GM19455 (cell line): ENCODE measurements around the gene PLXNA3.

Experiments used
- ATAC-seq: cut with Tn5 transposase; IDR thresholded peaks from one replicate; pipeline ENCODE4 v1.9.1; 2021; ENCODE audit not compliant: unreplicated experiment

The PLXNA3 gene

DNA sequence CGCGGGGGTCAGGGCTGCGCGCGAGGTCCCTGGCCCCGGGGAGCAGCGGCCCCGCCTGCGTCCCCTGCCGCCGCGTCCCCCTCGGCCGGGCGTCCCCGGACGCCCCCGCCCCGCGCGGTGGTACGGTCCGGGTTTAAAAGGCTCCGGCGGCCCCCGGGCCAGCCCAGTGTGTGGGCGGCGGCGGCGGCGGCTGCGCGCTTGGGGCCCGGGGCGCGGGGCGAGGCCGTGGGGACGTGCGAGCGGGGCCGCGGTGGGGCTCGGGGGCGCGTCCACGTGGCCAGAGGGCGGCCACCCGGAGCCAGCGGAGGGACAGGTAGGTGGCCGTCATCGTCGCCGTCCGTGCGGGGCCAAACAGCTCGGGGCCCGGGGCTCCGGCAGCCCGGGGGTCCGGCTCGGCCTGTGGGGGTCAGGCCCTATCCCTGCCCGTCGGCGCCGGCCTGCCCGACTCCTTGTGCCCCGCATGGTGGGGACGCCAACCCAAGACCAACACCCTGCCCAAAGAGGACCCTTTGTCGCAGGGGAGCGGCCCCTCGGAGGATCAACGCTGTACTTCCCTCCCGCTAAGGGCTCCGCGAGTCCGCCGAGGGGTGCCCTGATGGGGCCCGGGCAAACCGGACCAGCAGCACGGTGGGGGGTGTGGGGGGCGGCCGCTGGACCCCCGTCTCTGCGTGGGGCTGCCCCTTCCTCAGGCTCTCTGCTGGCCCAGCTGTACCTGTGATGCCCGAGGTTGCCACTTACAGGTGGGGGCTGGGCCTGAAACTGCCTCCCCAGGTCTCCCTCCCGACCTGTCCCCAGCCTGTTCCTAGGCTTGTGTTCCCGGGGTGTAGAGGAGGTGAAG is at the start of gene PLXNA3:
PLXNA3 (plus strand) TSS at position 166 of the 838 bp plus-strand sequence. CDS start 1,903 bp downstream, outside the sequence.
- ATAC-seq, result peak; percentile 50

GRCh38 chrX:154408659-154409221 is 49.3 kb upstream of the PLXNA3 start:
- ATAC-seq, result peak; percentile 13

- ATAC-seq, result peak; percentile 44
Observed at GRCh38 chrX:154409222-154409871, 48.7 kb upstream of the PLXNA3 start, which contains the start of gene DNASE1L1. DNASE1L1 (minus strand) TSS chrX:154409254; CDS start chrX:154405568, 3,686 bp downstream.

DNA sequence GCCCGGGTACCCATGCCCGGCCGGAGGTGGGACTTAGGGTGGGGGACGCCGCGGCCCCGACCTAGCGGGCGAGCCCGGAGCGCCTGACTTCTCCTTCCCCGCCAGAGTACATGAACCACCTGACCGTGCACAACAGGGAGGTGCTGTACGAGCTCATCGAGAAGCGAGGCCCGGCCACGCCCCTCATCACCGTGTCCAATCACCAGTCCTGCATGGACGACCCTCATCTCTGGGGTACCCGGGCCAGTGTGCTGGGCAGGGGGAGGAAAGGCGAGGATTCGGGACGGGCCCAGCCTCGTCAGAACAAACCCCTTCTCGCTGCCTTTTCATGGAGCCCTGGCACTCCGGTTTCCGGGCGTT is 46.1 kb upstream of the PLXNA3 start:
- ATAC-seq, result no peak

GRCh38 chrX:154412468-154412867 is 45.6 kb upstream of the PLXNA3 start:
- no peak for ATAC-seq

DNA sequence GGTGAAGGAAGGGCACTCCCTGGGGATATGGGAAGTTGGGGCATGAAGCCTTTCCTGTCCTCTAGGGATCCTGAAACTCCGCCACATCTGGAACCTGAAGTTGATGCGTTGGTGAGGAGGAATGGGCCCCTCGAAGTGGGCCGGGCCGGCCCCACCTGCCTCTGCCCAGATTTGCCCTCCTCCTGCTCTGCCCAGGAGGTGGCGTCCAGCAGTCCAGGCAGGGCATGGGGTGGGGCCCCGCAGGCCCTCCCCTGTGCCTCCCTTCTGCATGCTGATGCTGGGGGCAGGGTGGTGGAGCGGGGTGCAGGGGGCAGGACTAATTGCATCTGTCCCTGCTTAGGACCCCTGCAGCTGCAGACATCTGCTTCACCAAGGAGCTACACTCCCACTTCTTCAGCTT is 44.9 kb upstream of the PLXNA3 start:
- ATAC-seq, result no peak

GRCh38 chrX:154417157-154417556 is 40.9 kb upstream of the PLXNA3 start:
- ATAC-seq, result no peak

- no peak for ATAC-seq
Observed at GRCh38 chrX:154419189-154419588, 38.9 kb upstream of the PLXNA3 start.

DNA sequence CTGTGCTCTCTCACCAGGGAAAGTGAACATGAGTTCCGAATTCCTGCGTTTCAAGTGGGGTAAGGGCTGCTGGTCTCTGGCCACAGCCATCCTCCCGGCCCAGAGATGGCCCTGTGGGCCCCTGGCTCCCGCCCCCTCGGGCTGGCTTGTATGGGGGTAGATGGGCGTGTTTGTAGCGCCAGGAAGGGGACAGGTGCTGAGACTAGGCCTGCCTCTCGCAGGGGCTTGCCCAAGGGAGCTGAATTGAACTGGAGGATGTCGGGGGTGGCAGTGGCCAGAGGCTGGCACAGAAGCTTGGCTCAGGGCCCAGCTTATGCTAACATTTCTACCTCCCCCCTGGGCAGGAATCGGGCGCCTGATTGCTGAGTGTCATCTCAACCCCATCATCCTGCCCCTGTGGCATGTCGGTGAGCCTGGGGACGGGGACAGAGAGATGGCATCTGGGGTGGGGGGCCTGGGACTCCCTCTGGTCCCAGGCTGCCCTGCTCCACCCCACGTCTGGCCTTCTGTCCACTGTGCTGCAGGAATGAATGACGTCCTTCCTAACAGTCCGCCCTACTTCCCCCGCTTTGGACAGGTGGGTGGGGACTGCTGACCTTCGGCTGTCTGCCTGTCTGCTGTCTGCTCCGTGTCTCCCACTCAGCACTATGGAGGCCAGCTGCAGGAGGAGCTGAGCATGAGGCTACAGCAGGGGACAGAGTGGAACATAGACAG is 38.2 kb upstream of the PLXNA3 start:
- ATAC-seq, result no peak

- ATAC-seq, result no peak
Observed at GRCh38 chrX:154420402-154420756, 37.7 kb upstream of the PLXNA3 start.

DNA sequence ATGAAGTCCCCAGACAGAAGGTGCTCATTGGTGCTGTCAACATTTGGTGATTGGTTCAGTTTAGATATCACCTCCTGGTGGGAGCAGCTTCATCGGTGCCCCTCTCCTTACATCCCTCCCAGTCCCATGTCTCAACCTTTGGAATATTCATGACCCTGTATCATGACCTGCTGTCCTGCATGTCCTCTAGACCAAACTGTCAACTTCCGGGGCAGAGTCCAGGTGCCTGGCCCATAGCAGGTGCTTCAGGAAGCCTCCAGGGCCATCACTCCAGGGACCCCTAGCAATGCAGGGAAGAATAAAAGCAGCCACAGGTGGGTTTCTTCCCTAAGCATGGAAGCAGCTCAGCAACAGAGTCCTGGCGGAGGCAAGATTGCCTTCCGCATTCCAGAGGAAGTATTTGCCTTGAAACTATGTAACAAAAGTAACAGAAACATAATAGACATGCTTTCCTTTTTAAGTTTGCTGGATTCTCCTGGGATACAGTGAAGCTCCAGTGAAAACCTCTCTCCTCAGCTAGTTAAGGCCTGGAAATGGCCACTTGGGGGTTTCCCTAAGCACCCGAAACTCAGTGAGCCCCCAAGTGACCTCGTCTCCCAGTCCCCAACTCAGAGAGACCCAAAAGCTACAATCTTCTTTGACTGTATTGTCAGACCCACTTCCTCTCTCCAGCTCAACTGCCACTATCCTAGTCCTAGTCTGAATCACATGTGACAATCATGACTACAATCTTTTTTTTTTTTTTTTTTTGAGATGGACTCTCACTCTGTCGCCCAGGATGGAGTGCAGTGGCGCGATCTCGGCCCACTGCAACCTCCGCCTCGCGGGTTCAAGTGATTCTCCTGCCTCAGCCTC is 30.9 kb upstream of the PLXNA3 start:
- no peak for ATAC-seq

GRCh38 chrX:154428176-154429171 is 29.6 kb upstream of the PLXNA3 start, which contains the start of gene ATP6AP1:
ATP6AP1 (plus strand) TSS chrX:154428677; CDS start chrX:154428693, 16 bp downstream.
- peak; percentile 92 for ATAC-seq

DNA sequence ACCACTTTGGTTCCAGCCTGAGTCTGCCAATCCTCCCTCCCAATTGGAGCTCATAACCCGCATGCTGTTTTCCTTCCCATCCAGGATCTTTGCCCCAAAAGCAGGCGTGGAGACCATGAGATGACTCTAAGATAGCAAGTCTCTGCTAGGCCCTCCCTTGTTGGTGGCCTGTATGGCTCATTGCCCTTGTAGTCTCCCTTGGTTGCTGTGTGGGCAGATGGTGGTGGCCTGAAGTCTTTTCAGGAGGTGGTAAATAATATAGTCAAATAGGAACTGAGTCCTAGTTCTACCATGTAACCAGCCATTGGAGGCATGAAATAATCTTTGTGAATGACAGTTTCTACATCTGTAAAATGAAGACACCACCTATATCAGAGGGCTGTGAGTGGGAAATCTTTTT is 28.4 kb upstream of the PLXNA3 start:
- ATAC-seq, result no peak

GRCh38 chrX:154430479-154430878 is 27.6 kb upstream of the PLXNA3 start:
- no peak for ATAC-seq

GRCh38 chrX:154430916-154431315 is 27.2 kb upstream of the PLXNA3 start:
- no peak for ATAC-seq

- ATAC-seq, result no peak
Observed at GRCh38 chrX:154431341-154431740, 26.7 kb upstream of the PLXNA3 start.

DNA sequence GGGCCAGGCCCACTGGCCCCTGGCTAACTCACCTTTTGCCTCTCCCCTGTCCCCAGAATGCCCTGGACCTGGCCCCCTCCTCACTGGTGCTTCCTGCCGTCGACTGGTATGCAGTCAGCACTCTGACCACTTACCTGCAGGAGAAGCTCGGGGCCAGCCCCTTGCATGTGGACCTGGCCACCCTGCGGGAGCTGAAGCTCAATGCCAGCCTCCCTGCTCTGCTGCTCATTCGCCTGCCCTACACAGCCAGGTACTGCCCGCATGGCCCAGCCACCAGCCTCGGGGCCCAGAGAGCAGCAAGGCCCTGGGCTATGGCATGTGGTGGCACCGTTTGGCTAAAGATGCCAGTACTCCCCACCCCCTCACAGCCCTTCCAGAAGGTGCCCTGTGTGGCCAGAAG is 25.9 kb upstream of the PLXNA3 start:
- ATAC-seq, result no peak

DNA sequence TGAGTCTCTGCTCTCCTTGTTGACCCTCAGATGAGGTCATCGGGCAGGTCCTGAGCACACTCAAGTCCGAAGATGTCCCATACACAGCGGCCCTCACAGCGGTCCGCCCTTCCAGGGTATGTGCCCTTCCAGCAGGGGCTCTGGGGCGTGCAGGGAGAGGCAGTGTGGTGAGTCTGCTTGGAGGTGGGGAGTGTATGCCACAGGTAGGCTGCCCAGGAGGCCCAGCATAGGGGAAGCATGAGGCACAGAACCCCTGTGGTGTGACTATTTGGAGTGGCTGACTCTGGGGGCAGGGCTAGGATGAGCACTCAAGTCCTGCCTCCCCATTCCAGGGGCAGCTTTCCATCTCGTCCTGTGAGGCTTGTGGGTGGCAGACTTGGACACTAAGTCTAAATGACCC is 24.5 kb upstream of the PLXNA3 start:
- no peak for ATAC-seq
